GM19468 (cell line): ENCODE data around the gene WASF3.

Source experiments
- ATAC-seq: cut with Tn5 transposase; IDR thresholded peaks from one replicate; pipeline ENCODE4 v1.9.1; 2021; ENCODE audit warnings: mild to moderate bottlenecking, moderate library complexity, moderate number of reproducible peaks; ENCODE audit not compliant: unreplicated experiment; ENCODE audit errors: extremely low read depth

WASF3 gene

GRCh38 chr13:26541678-26542568 lies 15.6 kb upstream of the WASF3 start:
- no peak for ATAC-seq

DNA sequence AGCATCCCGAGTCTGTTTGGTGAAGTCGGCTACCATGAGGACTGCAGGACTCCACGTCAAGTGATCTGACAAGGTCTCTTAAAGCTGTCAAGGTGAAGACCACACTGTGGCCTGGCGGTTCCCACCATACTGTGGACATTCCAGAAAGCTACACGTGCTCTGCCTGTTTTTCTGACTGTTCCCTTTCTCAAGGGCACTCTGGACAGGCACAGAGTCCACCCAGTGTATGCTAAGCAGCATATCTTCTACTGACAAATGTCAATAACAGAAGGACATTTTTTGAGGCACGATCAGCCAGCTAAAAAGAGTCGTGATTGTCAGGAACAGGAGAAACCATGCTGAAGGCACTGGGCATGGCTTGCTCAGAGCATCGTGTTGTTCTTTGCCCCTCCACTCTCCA lies 12.8 kb upstream of the WASF3 start:
- no peak for ATAC-seq

- ATAC-seq, result no peak
Observed at GRCh38 chr13:26548205-26548765, 9.2 kb upstream of the WASF3 start.

DNA sequence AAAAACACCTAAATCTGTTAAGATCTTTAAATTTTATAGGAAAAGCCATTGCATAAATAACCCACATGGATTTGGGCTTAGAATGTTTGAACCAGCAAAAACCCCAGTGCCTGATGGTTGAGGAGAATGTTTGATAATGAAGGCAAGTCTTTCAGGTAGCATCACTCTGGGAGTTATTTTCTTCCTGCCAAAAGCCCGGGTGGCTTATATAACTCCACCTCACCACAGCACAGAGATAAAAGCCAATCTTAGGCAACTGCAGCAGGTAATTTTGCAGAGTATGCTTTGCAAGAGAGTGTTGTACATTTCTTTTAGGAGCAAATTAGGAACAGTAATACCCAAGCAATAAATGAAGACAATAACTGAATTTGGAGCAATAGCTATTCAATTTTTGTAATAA lies 7.8 kb upstream of the WASF3 start:
- no peak for ATAC-seq

DNA sequence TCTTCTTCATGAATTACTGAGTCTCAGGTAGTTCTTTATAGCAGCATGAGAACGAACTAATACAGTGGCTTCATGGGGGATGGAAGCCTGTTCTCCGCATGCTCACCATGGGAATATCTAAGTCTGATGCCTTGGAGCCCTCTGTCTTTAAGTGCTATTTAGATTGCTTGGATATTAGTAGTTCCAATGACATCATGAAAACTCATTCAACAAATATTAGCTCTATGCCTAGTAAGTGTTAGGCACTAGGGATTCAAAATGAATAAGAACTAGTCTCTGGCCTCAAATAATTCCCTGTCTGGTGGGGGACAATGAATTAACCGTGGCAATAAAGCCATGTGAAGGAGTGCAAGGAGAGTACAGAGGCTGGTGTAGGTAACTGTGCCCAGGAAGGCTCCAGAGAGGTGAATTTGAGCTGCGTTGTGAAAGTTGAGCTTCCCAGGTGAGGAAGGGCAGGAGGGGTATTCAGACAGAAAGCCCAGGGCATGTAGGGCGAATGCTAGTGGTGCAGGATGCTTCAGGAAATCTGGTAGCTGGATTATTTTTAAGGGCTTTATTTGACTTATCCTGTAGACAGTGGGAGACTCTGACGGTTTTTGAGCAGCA lies 6.1 kb upstream of the WASF3 start:
- ATAC-seq, result no peak

- ATAC-seq, result no peak
Observed at GRCh38 chr13:26555413-26555812, 2.1 kb upstream of the WASF3 start.

- ATAC-seq, result peak; percentile 9
Observed at GRCh38 chr13:26557051-26557392, 461 bp upstream of the WASF3 start.

- no peak for ATAC-seq
Observed at GRCh38 chr13:26558074-26558805, 757 bp downstream of the WASF3 start.

DNA sequence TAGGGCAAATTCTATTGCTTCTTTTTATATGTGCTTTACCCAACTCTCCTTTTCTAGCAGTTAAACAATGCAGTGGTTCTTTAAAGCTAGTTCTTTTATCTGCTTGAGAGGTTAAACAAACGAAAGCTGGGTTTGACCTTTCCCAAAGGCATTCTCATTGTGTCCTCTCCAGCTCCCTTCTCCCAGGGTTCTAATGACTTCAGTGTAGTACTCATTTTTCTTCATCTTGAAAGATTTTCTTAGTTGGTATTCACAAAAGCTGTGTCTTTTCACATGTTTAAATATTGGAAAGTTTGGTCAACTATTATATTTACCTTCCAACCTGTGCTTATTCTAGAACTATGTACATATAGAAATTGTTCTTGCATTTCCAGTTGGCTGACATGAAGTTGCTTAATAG lies 1.5 kb downstream of the WASF3 start:
- ATAC-seq, result no peak

DNA sequence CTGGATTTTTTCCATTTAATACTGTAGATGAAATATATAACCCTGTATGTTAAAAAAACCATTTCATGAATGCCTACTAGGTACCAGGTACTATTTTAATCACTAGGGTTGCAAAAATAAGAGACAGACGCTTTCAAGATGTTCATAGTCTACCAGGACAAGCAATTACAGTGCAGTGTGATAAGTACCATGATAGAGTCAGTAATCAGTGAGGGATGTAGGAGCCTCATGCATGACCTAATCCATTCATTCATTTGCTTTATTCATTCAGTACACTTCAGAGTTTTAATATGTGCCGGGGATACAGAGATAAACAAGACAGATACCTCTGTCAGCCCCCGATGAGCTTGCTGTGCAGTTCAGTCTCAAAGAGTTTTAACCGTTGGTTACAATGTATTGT lies 3.0 kb downstream of the WASF3 start:
- no peak for ATAC-seq

DNA sequence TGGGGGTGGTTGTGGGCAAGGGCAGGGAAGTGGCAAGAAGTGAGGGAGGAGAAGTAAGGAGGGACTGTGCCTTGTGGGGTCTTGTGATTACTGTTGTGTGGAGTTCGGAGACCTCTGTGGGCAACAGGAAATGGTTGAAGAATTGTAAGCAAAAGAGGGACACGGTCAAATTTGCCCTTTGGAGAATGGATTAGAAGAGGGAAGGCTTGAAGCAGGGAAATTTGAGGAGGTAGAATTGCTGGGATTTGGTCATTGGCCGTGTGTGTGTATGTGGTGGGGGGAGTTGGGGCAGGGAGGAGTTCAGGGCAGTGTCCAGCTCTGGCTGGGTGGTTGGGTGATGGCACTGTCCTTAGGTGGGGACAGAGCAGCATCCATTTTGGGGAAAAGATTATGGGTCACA lies 3.6 kb downstream of the WASF3 start:
- no peak for ATAC-seq

DNA sequence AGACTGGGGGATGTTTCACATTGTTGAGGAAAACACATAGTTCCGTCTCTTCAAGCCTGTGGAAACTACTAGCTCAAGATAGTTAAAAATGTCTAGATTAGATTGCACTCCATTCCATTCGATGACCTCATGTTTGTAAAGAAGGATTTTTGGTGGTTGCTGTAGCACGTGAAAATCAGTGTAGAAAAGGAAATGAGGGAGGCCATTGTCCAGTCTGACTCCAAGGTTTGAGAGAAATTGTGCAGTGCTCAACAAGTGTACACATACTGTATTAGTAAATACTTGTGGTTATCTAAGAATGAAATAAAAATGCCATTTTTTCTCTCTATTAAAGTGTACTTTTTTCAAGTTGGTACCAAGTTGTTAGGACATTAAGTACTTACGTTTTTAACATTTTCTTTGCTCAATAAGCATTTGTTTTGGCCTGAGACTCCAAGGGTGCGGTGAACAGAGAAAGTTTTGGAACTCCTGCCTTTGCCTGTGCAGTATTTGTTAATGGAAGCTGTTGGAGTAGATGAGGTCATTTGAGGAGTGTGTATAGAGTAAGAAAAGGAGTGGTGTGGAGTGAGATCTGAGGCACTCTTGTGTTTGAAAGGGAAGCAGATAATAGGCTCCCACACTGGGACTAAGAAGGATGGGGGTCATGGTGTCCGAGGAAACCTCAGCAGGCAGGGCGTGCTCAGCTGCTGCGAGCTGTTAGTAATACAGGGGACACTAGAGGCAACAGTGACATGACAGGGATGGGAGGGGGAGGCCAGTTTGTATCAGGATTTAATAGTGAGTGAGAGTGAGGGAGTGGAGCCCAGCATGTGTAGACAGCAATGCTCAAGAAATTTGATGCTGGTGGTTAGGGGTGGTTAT lies 4.4 kb downstream of the WASF3 start:
- ATAC-seq, result no peak

DNA sequence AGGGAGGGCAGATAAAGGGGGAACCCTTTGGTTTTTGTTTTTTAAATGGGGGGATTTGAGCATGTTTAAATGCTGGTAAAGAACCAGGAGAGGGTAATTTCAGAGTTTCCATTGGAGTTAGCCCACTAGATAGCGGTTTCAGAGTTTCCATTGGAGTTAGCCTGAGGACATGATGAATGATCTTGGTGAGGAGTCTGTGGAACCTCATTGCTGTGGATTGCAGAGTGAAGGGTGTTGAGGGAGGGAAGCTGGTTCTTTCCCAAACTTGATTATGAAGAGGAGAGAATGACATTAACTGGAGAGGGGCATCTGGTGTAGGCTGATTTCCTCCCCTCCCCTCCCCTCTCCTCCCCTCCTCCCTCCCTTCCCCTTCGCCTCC lies 5.0 kb downstream of the WASF3 start:
- ATAC-seq, result no peak

DNA sequence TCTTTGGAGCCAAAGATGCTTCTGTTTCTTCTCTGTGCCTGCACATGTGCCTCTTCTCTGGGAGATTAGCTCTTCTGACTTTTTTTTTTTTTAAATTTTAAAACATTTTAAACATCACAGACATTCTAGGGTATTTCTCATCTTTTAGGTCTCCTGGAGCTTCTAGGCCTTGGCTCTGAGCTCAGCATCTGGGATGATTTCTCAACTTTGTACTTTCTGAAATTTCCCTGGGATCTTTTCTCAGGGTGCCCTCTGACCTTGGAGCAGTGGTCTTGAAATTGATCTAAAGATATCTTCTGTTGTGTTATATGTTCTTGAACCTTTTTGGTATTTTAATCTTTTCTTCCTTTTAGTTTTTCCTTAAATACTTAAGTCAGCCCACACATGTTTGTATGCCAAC lies 6.2 kb downstream of the WASF3 start:
- ATAC-seq, result no peak

DNA sequence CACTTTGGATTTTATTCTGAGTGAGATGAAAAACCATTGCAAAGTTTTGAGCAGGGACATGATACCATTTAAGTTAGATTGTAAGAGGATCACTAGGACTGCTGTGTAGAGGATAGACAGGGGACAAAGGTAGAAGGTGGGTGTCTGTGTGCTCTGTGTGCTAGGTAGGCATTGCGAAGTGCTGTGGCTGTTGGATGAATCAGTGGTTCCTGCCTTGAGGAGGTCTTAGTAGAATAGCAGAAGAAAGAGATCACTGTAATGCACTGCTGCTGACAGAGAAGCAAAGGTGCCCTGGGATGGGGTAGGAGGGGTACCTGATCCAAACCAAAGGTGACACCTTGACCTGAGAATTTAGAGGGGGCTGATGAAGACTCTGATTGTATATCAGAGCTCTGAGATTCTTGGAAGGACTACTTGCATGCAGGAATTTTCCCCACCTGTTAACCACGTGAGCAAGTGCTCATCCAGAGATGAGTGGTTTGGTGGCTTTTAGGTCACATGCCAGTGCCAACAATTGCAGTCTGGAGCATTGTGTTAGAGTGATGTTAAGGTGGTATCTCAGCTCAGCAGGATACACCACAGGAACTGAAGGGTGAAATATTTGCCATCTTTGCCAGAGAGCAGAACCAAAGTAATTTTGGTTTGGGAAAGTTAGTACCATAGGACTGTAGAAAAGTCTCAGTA lies 10.8 kb downstream of the WASF3 start:
- no peak for ATAC-seq

- ATAC-seq, result no peak
Observed at GRCh38 chr13:26571518-26571917, 14.0 kb downstream of the WASF3 start.

- ATAC-seq, result no peak
Observed at GRCh38 chr13:26575244-26575643, 17.8 kb downstream of the WASF3 start.

- no peak for ATAC-seq
Observed at GRCh38 chr13:26579580-26579979, 22.1 kb downstream of the WASF3 start.

- ATAC-seq, result no peak
Observed at GRCh38 chr13:26583662-26584061, 26.2 kb downstream of the WASF3 start.

GRCh38 chr13:26584713-26585112 lies 27.2 kb downstream of the WASF3 start:
- ATAC-seq, result no peak
